Measurements from ENCODE around the gene ADAM29. TPM values are rescaled to one million over a fixed set of nuclear protein-coding genes. Genes with fewer than 3 reads are reported as not detected.

ADAM29 gene
- total RNA-seq, 1 donor from 2014 or later, result not detected

DNA sequence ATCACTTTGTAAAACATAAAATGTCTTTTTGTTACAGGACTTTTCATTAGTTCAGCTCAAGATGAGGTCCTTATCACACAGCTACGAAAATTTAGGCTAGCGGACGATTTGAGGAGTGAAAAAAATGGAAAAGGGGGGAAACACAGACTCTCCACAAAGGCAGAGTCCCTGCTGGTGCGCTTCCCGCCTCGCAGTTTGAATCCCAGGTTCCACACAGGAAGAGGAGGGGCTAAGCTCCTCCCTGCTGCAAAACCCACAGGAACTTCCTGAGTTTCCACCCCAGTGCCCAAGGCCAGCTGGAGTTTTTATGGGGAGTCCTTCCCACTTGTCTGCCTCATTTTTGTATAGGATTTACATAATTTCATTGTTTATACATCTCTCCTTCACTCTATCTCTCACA is 11.2 kb downstream of the ADAM29 start:
- no peak for DNase-seq (ENCODE audit: extremely low spot score, unreplicated experiment)
- H3K27ac Mint-ChIP-seq, result no peak overlapping the region
- peaks cover 3% of the 10 kb centered on the region for H3K4me1 Mint-ChIP-seq (ENCODE audit: unreplicated experiment)
- no peak overlapping the region for H3K4me3 Mint-ChIP-seq
- TF ChIP-seq, protein P1, sequence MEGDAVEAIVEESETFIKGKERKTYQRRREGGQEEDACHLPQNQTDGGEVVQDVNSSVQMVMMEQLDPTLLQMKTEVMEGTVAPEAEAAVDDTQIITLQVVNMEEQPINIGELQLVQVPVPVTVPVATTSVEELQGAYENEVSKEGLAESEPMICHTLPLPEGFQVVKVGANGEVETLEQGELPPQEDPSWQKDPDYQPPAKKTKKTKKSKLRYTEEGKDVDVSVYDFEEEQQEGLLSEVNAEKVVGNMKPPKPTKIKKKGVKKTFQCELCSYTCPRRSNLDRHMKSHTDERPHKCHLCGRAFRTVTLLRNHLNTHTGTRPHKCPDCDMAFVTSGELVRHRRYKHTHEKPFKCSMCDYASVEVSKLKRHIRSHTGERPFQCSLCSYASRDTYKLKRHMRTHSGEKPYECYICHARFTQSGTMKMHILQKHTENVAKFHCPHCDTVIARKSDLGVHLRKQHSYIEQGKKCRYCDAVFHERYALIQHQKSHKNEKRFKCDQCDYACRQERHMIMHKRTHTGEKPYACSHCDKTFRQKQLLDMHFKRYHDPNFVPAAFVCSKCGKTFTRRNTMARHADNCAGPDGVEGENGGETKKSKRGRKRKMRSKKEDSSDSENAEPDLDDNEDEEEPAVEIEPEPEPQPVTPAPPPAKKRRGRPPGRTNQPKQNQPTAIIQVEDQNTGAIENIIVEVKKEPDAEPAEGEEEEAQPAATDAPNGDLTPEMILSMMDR (conservative IDR thresholded peaks at IDR 0.05), result no peak
- H3K9me3 Mint-ChIP-seq, result no peaks in the 10 kb centered on the region
- H3K36me3 Mint-ChIP-seq, result no peaks in the 10 kb centered on the region
- H3K27me3 Mint-ChIP-seq, result no peaks in the 10 kb centered on the region

DNA sequence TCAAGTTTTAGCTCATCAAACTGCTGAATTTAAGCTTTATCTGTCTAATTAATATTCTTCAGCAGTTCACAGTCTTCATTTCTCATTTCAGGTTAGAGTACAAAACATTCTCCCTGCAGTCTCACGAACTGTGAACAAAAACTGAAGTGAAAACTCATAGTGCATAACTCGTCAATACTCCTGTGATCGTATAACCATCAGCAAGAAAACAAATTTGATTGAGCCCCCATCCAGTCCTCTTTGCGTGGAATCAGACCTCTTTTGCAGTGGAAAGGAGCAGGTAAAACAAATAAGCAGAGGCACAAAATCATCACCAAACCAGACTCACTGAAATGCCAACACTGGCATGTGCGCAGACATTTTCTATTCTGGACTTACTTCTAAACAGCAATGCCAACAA is 12.7 kb downstream of the ADAM29 start:
- no peaks in the 10 kb centered on the region for H3K36me3 Mint-ChIP-seq
- no peaks in the 10 kb centered on the region for H3K4me1 Mint-ChIP-seq (ENCODE audit: unreplicated experiment)
- no peaks in the 10 kb centered on the region for H3K9me3 Mint-ChIP-seq
- no peak overlapping the region for H3K4me3 Mint-ChIP-seq
- TF ChIP-seq, protein P1 (conservative IDR thresholded peaks at IDR 0.05), result no peak
- no peaks in the 10 kb centered on the region for H3K27me3 Mint-ChIP-seq
- no peak overlapping the region for H3K27ac Mint-ChIP-seq
- DNase-seq (ENCODE audit: extremely low spot score, unreplicated experiment), result no peak

DNA sequence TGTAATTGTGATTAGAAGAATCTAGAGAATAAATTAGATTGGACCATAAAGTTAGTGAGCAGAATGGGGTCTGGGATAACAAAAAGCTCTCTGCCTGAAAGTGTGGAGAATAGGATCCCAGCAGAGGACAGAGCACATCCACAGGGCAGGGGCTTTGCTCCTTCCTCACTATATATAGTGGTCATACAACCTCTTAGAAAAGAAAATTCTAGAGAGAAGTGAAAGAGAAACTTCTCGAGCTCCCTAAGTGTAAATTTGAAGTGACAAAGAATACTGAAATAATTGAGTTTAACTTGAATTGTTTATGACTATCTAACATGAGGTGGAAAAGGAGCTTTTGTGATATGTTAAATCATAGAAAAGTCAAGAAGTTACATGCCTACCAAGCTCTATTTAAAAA is 14.9 kb downstream of the ADAM29 start:
- H3K27me3 Mint-ChIP-seq, result no peaks in the 10 kb centered on the region
- no peak for DNase-seq (ENCODE audit: extremely low spot score, unreplicated experiment)
- H3K4me3 Mint-ChIP-seq, result no peak overlapping the region
- TF ChIP-seq, protein P1 (conservative IDR thresholded peaks at IDR 0.05), result no peak
- H3K9me3 Mint-ChIP-seq, result no peaks in the 10 kb centered on the region
- no peaks in the 10 kb centered on the region for H3K4me1 Mint-ChIP-seq (ENCODE audit: unreplicated experiment)
- H3K36me3 Mint-ChIP-seq, result no peaks in the 10 kb centered on the region
- H3K27ac Mint-ChIP-seq, result no peak overlapping the region

DNA sequence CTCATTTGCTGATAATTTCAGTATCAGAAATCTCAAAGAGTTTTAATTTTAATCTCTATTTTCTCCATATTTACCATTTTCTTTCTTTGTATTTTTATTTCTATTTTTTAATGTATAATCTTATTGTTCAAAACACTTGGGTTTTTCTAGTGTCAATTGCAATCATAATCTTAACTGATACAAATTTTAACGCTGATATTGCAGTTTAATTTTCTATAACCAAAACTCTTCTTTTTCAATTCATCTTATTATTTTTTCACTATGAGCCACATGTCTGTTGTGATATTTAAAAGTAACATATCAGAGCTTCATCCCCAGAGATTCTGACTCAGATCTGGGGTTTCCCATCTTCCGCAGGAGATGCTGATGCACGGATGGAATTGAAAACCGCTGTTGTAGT is 16.2 kb downstream of the ADAM29 start:
- no peaks in the 10 kb centered on the region for H3K9me3 Mint-ChIP-seq
- H3K27ac Mint-ChIP-seq, result no peak overlapping the region
- H3K4me3 Mint-ChIP-seq, result no peak overlapping the region
- no peaks in the 10 kb centered on the region for H3K27me3 Mint-ChIP-seq
- no peaks in the 10 kb centered on the region for H3K4me1 Mint-ChIP-seq (ENCODE audit: unreplicated experiment)
- TF ChIP-seq, protein P1 (conservative IDR thresholded peaks at IDR 0.05), result no peak
- H3K36me3 Mint-ChIP-seq, result no peaks in the 10 kb centered on the region
- DNase-seq (ENCODE audit: extremely low spot score, unreplicated experiment), result no peak

DNA sequence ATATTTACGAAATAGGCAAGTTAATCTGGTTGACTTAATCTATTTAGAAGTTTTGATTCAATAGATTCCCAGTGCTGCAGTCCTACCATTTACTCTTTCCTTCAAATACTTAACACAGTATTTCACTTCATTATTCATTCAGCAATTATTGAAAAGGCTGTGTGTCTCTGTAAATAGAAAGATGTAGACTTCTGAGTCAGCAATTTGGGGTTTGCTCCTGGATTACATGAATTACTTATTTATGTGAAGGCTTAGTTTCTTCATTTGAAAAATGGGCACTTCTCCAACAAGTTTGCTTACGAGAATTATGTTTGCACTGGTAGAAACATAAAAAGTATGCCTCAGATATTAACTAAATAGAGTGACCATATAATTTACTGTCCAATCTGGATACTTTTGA is 17.4 kb downstream of the ADAM29 start:
- Mint-ChIP-seq H3K27me3 (no peaks in the 10 kb centered on the region), H3K4me3 (no peak overlapping the region), H3K36me3 (no peaks in the 10 kb centered on the region), H3K9me3 (no peaks in the 10 kb centered on the region), H3K4me1 (ENCODE audit: unreplicated experiment) (no peaks in the 10 kb centered on the region), H3K27ac (no peak overlapping the region)
- DNase-seq (ENCODE audit: extremely low spot score, unreplicated experiment), result no peak
- TF ChIP-seq, protein P1 (conservative IDR thresholded peaks at IDR 0.05), result no peak

DNA sequence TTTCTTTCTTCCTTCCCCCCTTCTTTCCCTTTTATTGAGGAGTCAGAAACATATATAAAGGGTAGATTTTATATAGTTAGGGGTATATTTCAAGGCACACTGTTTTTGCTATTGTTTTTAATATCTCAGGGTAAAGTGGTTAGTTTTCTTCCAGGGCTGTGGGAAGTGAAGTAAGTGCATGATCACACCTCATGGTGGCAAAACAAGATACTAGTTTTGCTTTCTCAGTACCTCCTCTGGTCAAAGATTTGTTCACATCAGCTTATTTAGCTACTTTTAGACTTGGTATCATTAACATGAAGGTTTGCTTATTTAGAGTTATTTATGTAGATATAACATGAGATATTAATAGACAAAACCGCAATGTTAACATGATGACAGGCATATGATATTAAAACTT is 21.8 kb downstream of the ADAM29 start:
- TF ChIP-seq, protein P1 (conservative IDR thresholded peaks at IDR 0.05), result no peak
- no peak overlapping the region for H3K4me3 Mint-ChIP-seq
- no peak for DNase-seq (ENCODE audit: extremely low spot score, unreplicated experiment)
- H3K27ac Mint-ChIP-seq, result no peak overlapping the region
- H3K27me3 Mint-ChIP-seq, result no peaks in the 10 kb centered on the region
- H3K9me3 Mint-ChIP-seq, result no peaks in the 10 kb centered on the region
- no peaks in the 10 kb centered on the region for H3K36me3 Mint-ChIP-seq
- H3K4me1 Mint-ChIP-seq (ENCODE audit: unreplicated experiment), result no peaks in the 10 kb centered on the region

Measured in type B pancreatic cell (in vitro differentiated cells).